HepG2 (cell line): ENCODE measurements around the gene SVOPL.

Experiments used
- BHLHE40 ChIP-seq: IDR thresholded peaks from 2 replicates; pipeline ENCODE4 v1.6.1; 2011; ENCODE audit warnings: low read length, improper control_type of control experiment
- CTCF ChIP-seq: sonication (generic); formaldehyde crosslinking; IDR thresholded peaks from 2 replicates; pipeline ENCODE4 v1.5.0; 2020; ENCODE audit warnings: mild to moderate bottlenecking, missing genetic modification reagents, moderate library complexity
- FOSL2 ChIP-seq: sonication (generic); formaldehyde crosslinking; IDR thresholded peaks from 2 replicates; pipeline ENCODE4 v1.4.0; 2020; ENCODE audit warnings: missing genetic modification reagents
- GATAD2A ChIP-seq: IDR thresholded peaks from 2 replicates; pipeline ENCODE4 v1.6.1; 2016
- HOXA3 ChIP-seq: sonication (generic); formaldehyde crosslinking; IDR thresholded peaks from 2 replicates; pipeline ENCODE4 v1.5.0; 2020; ENCODE audit warnings: missing genetic modification reagents
- JUN ChIP-seq: sonication (generic); formaldehyde crosslinking; IDR thresholded peaks from 2 replicates; pipeline ENCODE4 v1.4.0; 2020; ENCODE audit warnings: mild to moderate bottlenecking, missing genetic modification reagents
- MAFF ChIP-seq: IDR thresholded peaks from 2 replicates; pipeline ENCODE4 v1.6.1; 2011; ENCODE audit warnings: low read depth, low read length, improper control_type of control experiment
- MIXL1 ChIP-seq: IDR thresholded peaks from 2 replicates; pipeline ENCODE4 v1.6.1; 2016
- MNT ChIP-seq: fragments of 450-650 bp; IDR thresholded peaks from 2 replicates; pipeline ENCODE4 v1.6.1; 2016
- SP1 ChIP-seq, 2 experiments: fragments of 450-650 bp in 1 of 2; sonication (generic) in 1 of 2; formaldehyde crosslinking in 1 of 2; IDR thresholded peaks; 2 replicates each; pipeline versions ENCODE4 v1.4.0 to v1.6.1; 2016 to 2020; ENCODE audit warnings: missing genetic modification reagents in 1 of 2
- ZBTB7A ChIP-seq: sonication (generic); formaldehyde crosslinking; IDR thresholded peaks from 2 replicates; pipeline ENCODE4 v1.8.0; 2022; ENCODE audit warnings: mild to moderate bottlenecking, missing genetic modification reagents
- ZNF253 ChIP-seq: sonication (generic); formaldehyde crosslinking; IDR thresholded peaks from 2 replicates; pipeline ENCODE4 v1.8.0; 2022; ENCODE audit warnings: mild to moderate bottlenecking, missing genetic modification reagents, borderline replicate concordance
- ZNF263 ChIP-seq: sonication (generic); formaldehyde crosslinking; IDR thresholded peaks from 2 replicates; pipeline ENCODE4 v1.4.0; 2020; ENCODE audit warnings: missing genetic modification reagents
- TF ChIP-seq, protein P1 (sequence below): sonication (generic); formaldehyde crosslinking; conservative IDR thresholded peaks from 2 replicates; pipeline ENCODE4 v1.4.0; 2020; ENCODE audit warnings: missing genetic modification reagents

GRCh38 chr7:138570715-138571114 lies 130.4 kb downstream of the SVOPL start:
- TF ChIP-seq GATAD2A (CRISPR knock-in tag) (no peak), FOSL2 (no peak), MNT (no peak), MIXL1 (CRISPR knock-in tag) (no peak), MAFF (no peak), CTCF (no peak), HOXA3 (CRISPR knock-in tag) (no peak), ZBTB7A (CRISPR knock-in tag) (no peak), ZNF263 (CRISPR knock-in tag) (no peak), ZNF253 (CRISPR knock-in tag) (no peak), BHLHE40 (no peak), SP1 (IDR thresholded peaks at IDR 0.05) (no peak), SP1 (CRISPR knock-in tag; IDR thresholded peaks at IDR 0.05) (no peak), JUN (CRISPR knock-in tag) (no peak)
- TF ChIP-seq, protein P1, sequence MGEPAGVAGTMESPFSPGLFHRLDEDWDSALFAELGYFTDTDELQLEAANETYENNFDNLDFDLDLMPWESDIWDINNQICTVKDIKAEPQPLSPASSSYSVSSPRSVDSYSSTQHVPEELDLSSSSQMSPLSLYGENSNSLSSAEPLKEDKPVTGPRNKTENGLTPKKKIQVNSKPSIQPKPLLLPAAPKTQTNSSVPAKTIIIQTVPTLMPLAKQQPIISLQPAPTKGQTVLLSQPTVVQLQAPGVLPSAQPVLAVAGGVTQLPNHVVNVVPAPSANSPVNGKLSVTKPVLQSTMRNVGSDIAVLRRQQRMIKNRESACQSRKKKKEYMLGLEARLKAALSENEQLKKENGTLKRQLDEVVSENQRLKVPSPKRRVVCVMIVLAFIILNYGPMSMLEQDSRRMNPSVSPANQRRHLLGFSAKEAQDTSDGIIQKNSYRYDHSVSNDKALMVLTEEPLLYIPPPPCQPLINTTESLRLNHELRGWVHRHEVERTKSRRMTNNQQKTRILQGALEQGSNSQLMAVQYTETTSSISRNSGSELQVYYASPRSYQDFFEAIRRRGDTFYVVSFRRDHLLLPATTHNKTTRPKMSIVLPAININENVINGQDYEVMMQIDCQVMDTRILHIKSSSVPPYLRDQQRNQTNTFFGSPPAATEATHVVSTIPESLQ (CRISPR knock-in tag), result no peak
